IgD-negative memory B cell (primary cell): Measurements from ENCODE around the gene NRXN2. TPM values are rescaled to one million over a fixed set of nuclear protein-coding genes. Genes with fewer than 3 reads are reported as not detected.

Experiments
- H3K27ac Mint-ChIP-seq, 3 donors: one replicate each; pipeline ENCODE4 v1.8.0; 2020 to 2022; ENCODE audit warnings: mild to moderate bottlenecking in 3 of 3, mixed read lengths in 3 of 3, moderate library complexity in 1 of 3
- H3K27me3 Mint-ChIP-seq: one replicate; pipeline ENCODE4 v1.8.0; 2021; ENCODE audit warnings: mixed read lengths
- H3K36me3 Mint-ChIP-seq: one replicate; pipeline ENCODE4 v1.8.0; 2020; ENCODE audit warnings: mild to moderate bottlenecking, mixed read lengths
- H3K4me1 Mint-ChIP-seq, 3 donors: one replicate each; pipeline ENCODE4 v1.8.0; 2020 to 2022; ENCODE audit warnings: mixed read lengths in 3 of 3, mild to moderate bottlenecking in 1 of 3
- H3K4me3 Mint-ChIP-seq, 4 donors: one replicate each; pipeline ENCODE4 v1.8.0; 2020 to 2022; ENCODE audit warnings: mild to moderate bottlenecking in 4 of 4, mixed read lengths in 4 of 4, moderate library complexity in 3 of 4
- H3K9me3 Mint-ChIP-seq, 3 donors: one replicate each; pipeline ENCODE4 v1.8.0; 2020 to 2021; ENCODE audit warnings: mixed read lengths in 3 of 3, mild to moderate bottlenecking in 1 of 3
- polyA plus RNA-seq: library from polyadenylated mRNA; unstranded; fragments of 300-500 nt; fragmentation: Illumina TruSeq; gene quantifications from one replicate; pipeline ENCODE4 v1.2.3, GENCODE V29; 2021

NRXN2 gene
- polyA plus RNA-seq, 1 donor from 2014 or later: not detected

DNA sequence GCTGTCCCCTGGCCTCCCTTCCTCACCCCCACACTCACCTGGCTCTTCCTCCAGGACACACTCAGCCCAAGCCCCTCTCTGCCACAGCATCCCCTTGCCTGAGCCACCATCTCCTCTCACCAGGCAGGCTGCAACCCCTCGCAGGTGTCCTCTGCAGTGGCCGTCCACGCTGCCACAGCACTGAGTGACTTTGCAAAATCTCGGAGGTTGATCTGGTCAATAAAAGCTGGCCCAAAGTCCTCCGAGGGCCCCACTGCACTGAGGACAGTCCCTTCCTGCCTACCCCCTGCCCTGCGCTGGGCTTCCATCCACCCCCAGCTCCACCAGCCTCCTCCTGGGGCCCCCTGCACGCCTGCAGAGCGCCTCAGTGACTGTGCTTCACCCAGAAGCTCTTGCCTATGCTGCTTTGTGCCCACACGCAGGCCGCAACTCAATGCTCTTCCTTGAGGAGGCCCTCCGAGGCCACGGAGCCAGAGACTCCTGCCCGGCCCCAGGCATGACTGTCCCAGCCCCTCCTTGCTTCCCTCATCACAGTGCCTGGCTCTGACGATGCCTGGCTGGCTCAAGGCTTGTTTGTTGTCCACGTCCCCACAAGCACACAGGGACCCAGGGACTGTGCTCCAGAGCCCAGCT lies 162.7 kb downstream of the NRXN2 start:
- H3K27me3 Mint-ChIP-seq: peaks cover 13% of the 10 kb centered on the region
- H3K36me3 Mint-ChIP-seq: peaks cover 2% of the 10 kb centered on the region
- H3K27ac Mint-ChIP-seq: no peak overlapping the region
- H3K9me3 Mint-ChIP-seq: no peaks in the 10 kb centered on the region
- no peak overlapping the region for H3K4me3 Mint-ChIP-seq
- peaks cover 0 to 5% (median 0%) of the 10 kb centered on the region in 3 donors for H3K4me1 Mint-ChIP-seq

DNA sequence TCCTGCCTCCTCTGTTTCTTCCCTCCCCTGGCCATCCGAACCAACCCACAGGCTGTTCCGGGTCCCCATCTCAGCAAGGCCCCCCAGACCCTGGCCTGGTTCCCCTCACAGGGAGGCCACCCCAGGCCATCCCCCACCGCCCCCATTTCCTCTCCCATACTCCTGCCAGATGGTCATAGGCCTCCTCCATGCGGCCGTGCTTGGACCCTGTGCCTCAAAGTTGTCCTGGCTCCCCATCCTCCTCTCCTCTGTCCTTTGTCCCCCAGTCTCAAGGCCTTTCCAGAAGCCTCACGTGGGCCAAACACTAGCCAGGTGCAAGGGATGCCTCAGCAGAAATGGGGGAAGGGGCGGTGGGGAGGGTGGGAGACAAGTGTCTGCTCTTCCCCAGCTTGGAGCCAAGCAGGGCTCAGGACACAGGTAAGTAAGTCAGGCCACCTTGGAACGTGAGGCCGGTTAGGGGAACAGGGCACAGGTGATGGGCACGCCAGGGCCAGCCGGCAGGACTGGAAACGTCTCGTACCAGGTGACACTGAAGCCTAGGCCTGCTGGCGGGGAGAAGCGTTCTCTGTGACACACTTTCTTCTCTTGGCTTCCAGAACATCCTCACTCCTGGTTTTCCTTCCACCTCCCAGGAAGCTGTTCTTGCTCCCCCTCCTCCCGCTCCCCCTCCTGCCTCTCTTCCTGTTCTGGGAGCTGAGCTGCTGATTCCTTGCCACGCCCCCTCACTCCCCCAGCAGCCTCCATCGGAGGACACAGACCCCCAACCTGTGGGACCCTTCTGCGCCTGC lies 163.5 kb downstream of the NRXN2 start:
- Mint-ChIP-seq H3K27me3 (peaks cover 13% of the 10 kb centered on the region), H3K4me1 (peaks cover 0 to 5% (median 0%) of the 10 kb centered on the region in 3 donors), H3K4me3 (no peak overlapping the region), H3K36me3 (peaks cover 2% of the 10 kb centered on the region), H3K9me3 (no peaks in the 10 kb centered on the region), H3K27ac (no peak overlapping the region)

DNA sequence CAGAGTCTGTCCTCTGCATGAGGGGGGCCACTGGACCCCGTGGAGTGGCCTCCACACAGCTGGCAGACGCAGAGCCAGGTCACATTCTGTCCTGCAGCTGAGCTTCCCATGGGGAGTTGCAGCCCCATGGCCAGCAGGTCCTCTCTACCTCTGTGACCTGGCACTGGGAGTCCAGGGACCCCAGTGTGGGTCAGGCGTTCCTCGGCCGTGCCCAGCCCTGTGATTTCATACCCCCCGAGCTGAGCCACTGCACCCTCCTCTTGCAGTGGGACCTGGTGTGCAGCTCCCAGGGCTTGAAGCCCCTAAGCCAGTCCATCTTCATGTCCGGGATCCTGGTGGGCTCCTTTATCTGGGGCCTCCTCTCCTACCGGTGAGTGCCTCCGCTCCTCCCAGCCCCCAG lies 164.1 kb downstream of the NRXN2 start:
- no peaks in the 10 kb centered on the region for H3K9me3 Mint-ChIP-seq
- H3K4me1 Mint-ChIP-seq: peaks cover 0 to 5% (median 0%) of the 10 kb centered on the region in 3 donors
- peaks cover 2% of the 10 kb centered on the region for H3K36me3 Mint-ChIP-seq

DNA sequence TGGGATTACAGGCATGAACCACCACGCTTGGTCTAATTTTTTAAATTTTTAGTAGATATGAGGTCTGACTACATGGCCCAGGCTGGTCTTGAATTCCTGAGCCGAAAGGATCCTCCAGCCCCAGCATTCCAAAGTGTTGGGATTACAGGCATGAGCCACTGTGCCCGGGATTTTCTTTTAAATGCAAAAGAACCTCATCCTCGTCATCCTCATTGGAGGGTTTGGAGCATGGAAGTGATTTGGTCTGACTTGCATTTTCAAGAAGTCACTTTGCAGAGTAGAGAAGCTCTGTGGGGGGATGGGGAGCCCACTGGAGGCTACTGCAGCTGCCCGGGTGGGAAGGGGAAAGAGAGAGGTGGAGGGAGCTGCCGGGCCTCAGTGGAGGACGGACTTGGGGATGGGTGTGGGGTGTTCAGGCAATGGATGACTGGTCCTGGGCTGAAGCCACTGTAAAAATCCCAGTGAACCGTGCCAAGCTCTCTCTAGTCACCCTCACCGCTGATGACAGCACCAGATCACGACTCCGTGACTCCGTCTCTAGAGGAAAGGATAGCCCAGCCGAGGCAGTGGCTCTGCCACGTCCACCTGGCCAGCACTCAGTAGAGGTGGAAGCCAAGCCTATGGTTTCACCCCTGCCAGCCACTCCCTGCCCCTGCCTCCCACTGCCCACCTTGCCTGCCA lies 164.8 kb downstream of the NRXN2 start:
- peaks cover 2% of the 10 kb centered on the region for H3K36me3 Mint-ChIP-seq
- H3K27ac Mint-ChIP-seq: no peak overlapping the region
- peaks cover 13% of the 10 kb centered on the region for H3K27me3 Mint-ChIP-seq
- H3K4me3 Mint-ChIP-seq: no peak overlapping the region
- H3K9me3 Mint-ChIP-seq: no peaks in the 10 kb centered on the region
- peaks cover 0 to 7% (median 0%) of the 10 kb centered on the region in 3 donors for H3K4me1 Mint-ChIP-seq

More for the DNA sequence above, 164.1 kb downstream of the NRXN2 start:
- H3K27ac Mint-ChIP-seq: no peak overlapping the region
- H3K4me3 Mint-ChIP-seq: no peak overlapping the region
- peaks cover 13% of the 10 kb centered on the region for H3K27me3 Mint-ChIP-seq

DNA sequence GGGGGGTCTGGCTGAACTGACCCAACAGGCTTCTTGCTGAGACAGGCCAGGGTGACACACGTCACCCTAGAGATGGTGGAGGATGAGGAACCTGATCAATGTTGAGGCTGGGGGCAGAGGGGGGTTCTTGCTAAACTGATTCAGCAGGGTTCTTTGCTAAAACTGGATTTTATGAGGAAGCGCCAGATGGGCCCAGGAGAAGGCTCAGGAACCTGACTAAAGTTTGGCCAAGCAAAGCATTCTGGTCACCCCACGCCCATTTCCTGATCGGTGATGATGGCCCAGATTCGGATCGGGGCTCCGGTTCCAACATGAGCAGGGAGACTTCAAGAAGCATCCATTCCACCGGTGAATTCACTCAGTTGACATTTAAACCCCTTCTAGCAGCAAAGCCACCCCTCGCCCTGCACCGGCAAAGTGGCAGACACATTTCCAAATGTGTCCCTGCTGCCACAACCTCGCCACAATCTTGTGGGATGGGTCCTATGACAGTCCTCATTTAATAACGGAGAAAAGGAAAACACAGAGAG lies 166.2 kb downstream of the NRXN2 start:
- peaks cover 2% of the 10 kb centered on the region for H3K36me3 Mint-ChIP-seq
- no peaks in the 10 kb centered on the region for H3K9me3 Mint-ChIP-seq
- H3K4me1 Mint-ChIP-seq: peaks cover 0 to 7% (median 0%) of the 10 kb centered on the region in 3 donors
- H3K27ac Mint-ChIP-seq: no peak overlapping the region
- peak overlapping the region in 1 of 4 donors; percentile 17 for H3K4me3 Mint-ChIP-seq
- peaks cover 13% of the 10 kb centered on the region for H3K27me3 Mint-ChIP-seq

Other genes with a start within 250 kb of the NRXN2 start
- gene SLC22A11, start 167.3 kb downstream of the NRXN2 start, polyA plus RNA-seq: not detected
- gene SLC22A12, start 132.0 kb downstream of the NRXN2 start, polyA plus RNA-seq: not detected
- gene RASGRP2, start 20.9 kb upstream of the NRXN2 start, polyA plus RNA-seq: 350 TPM
- gene PYGM, start 36.8 kb upstream of the NRXN2 start, polyA plus RNA-seq: 2.0 TPM
- gene SF1, start 55.3 kb upstream of the NRXN2 start, polyA plus RNA-seq: 170 TPM
- 68.1 TPM for gene MAP4K2, start 80.0 kb upstream of the NRXN2 start, polyA plus RNA-seq
- 36.4 TPM for gene MEN1, start 87.4 kb upstream of the NRXN2 start, polyA plus RNA-seq
- gene CDC42BPG, start 121.5 kb upstream of the NRXN2 start, polyA plus RNA-seq: 0.15 TPM
- gene EHD1, start 155.4 kb upstream of the NRXN2 start, polyA plus RNA-seq: 210 TPM
- gene ATG2A, start 194.0 kb upstream of the NRXN2 start, polyA plus RNA-seq: 3.9 TPM
- 11.4 TPM for gene PPP2R5B, start 201.5 kb upstream of the NRXN2 start, polyA plus RNA-seq
- gene GPHA2, start 212.7 kb upstream of the NRXN2 start, polyA plus RNA-seq: not detected
- gene MAJIN, start 248.9 kb upstream of the NRXN2 start, polyA plus RNA-seq: 0.39 TPM